ENCODE results near the gene MCMBP.
"Not testable (repeated sequence)": the region's sequence is repeated elsewhere in the genome, so short reads cannot be mapped to it uniquely, and the experiment has no call there.

DNA sequence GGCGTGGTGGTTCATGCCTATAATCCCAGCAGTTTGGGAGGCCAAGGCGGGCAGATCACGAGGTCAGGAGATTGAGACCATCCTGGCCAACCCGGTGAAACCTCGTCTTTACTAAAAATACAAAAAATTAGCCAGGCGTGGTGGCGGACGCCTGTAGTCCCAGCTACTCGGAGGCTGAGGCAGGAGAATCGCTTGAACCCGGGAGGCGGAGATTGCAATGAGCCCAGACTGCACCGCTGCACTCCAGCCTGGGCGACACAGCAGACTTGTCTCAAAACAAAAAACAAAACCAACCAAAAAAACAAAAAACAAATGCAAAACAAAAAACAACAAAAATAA lies 19.2 kb upstream of the MCMBP start:
- not testable (repeated sequence) for TF ChIP-seq EZH2 (IDR thresholded peaks at IDR 0.05; ENCODE audit: insufficient read depth, poor library complexity, severe bottlenecking); EZH2phosphoT487 (IDR thresholded peaks at IDR 0.05; ENCODE audit: insufficient read depth, low read depth)
